Colonic mucosa (tissue), 4 donors: Measurements from ENCODE around the gene LRATD1. TPM values are rescaled to one million over a fixed set of nuclear protein-coding genes. Genes with fewer than 3 reads are reported as not detected.

Source experiments
- DNase-seq: peaks from one replicate; pipeline ENCODE4 v3.0.0-alpha.2; 2020
- H3K27ac ChIP-seq: fragments of 200-600 bp; one replicate; pipeline ENCODE4 v1.8.0; 2021
- H3K27me3 ChIP-seq: fragments of 200-600 bp; one replicate; pipeline ENCODE4 v1.8.0; 2021
- H3K36me3 ChIP-seq: fragments of 200-600 bp; one replicate; pipeline ENCODE4 v1.8.0; 2021
- H3K4me1 ChIP-seq: fragments of 200-600 bp; one replicate; pipeline ENCODE4 v1.8.0; 2021; ENCODE audit warnings: mild to moderate bottlenecking
- H3K4me3 ChIP-seq: fragments of 200-600 bp; one replicate; pipeline ENCODE4 v1.8.0; 2021
- H3K9ac ChIP-seq, 2 donors: one replicate each; pipeline ENCODE4 v1.7.0; 2013; ENCODE audit warnings: control low read depth in 2 of 2, low read depth in 2 of 2, low read length in 2 of 2
- H3K9me3 ChIP-seq: fragments of 200-600 bp; one replicate; pipeline ENCODE4 v1.8.0; 2021
- CTCF ChIP-seq: fragments of 200-600 bp; IDR thresholded peaks from one replicate; pipeline ENCODE4 v1.8.0; 2022; ENCODE audit warnings: antibody characterized with exemption, mild to moderate bottlenecking
- intact Hi-C: fragments of 100-400 bp; cut with DNase I; formaldehyde crosslinking; loops from one replicate; pipeline ENCODE4 v1.14.1; 2022
- total RNA-seq, 2 donors: library from RNA; stranded (reverse); fragmentation: NEBNext Ultra II Directional in 1 of 2; extraction: Animal tissue kit (Norgen Biotek cat#: 25700) in 1 of 2; gene quantifications; one replicate each; pipeline ENCODE4 v1.2.1, GENCODE V29; 2021
- donor health status: healthy.
- donor health status: DM: no; HTN: no; CAD: no.
- donor health status: DM: no; HTN: no; CAD: no.

Gene LRATD1
- total RNA-seq = 100 to 1,000 TPM; 200 to 227 TPM

- peak; percentile 97 for DNase-seq
- peak within 1 kb of the TSS; percentile 78 for H3K27ac ChIP-seq
- H3K4me1 ChIP-seq = no peaks in the 10 kb centered on the region
- no peaks in the 10 kb centered on the region for H3K9me3 ChIP-seq
- no peaks in the 10 kb centered on the region for H3K36me3 ChIP-seq
- no peaks in the 10 kb centered on the region for H3K27me3 ChIP-seq
- H3K9ac ChIP-seq = peak within 1 kb of the TSS; percentile 83 to 99
- peak within 1 kb of the TSS; percentile 70 for H3K4me3 ChIP-seq
- intact Hi-C loops = loop anchor here (5.0 kb wide), 1 partner anchor 75 kb away; no protein-coding TSS in a partner anchor
- no peak for TF ChIP-seq CTCF
Measured at GRCh38 chr2:14632133-14632936, at the start of gene LRATD1. TSS of gene LRATD1 (plus strand) at chr2:14632717. CDS start at chr2:14633980, 1,263 bp downstream.

- no peak overlapping the region for H3K4me3 ChIP-seq
- intact Hi-C loops = no loop called here
- no peaks in the 10 kb centered on the region for H3K27me3 ChIP-seq
- no peak overlapping the region for H3K27ac ChIP-seq
- H3K9ac ChIP-seq = no peak overlapping the region
- H3K36me3 ChIP-seq = no peaks in the 10 kb centered on the region
- TF ChIP-seq CTCF = no peak
- no peaks in the 10 kb centered on the region for H3K9me3 ChIP-seq
- DNase-seq = no peak
- no peaks in the 10 kb centered on the region for H3K4me1 ChIP-seq
Measured at GRCh38 chr2:14583059-14583458, 49.5 kb upstream of the LRATD1 start.

GRCh38 chr2:14583802-14584201 is 48.7 kb upstream of the LRATD1 start:
- no peak for TF ChIP-seq CTCF
- H3K36me3 ChIP-seq = no peaks in the 10 kb centered on the region
- DNase-seq = no peak
- H3K4me1 ChIP-seq = no peaks in the 10 kb centered on the region
- H3K9ac ChIP-seq = no peak overlapping the region
- intact Hi-C loops = no loop called here
- H3K27ac ChIP-seq = no peak overlapping the region
- no peaks in the 10 kb centered on the region for H3K9me3 ChIP-seq
- no peak overlapping the region for H3K4me3 ChIP-seq
- no peaks in the 10 kb centered on the region for H3K27me3 ChIP-seq

- Histone ChIP-seq H3K9ac (no peak overlapping the region), H3K27me3 (no peaks in the 10 kb centered on the region), H3K9me3 (no peaks in the 10 kb centered on the region), H3K27ac (no peak overlapping the region), H3K4me1 (no peaks in the 10 kb centered on the region), H3K36me3 (no peaks in the 10 kb centered on the region), H3K4me3 (no peak overlapping the region)
- no peak for TF ChIP-seq CTCF
- DNase-seq = no peak
- intact Hi-C loops = no loop called here
Measured at GRCh38 chr2:14587119-14587518, 45.4 kb upstream of the LRATD1 start.

GRCh38 chr2:14601156-14601770 is 31.3 kb upstream of the LRATD1 start:
- H3K9ac ChIP-seq = no peak overlapping the region
- no peak overlapping the region for H3K27ac ChIP-seq
- no peaks in the 10 kb centered on the region for H3K27me3 ChIP-seq
- no peaks in the 10 kb centered on the region for H3K9me3 ChIP-seq
- DNase-seq = no peak
- intact Hi-C loops = no loop called here
- no peak overlapping the region for H3K4me3 ChIP-seq
- no peaks in the 10 kb centered on the region for H3K4me1 ChIP-seq
- no peak for TF ChIP-seq CTCF
- H3K36me3 ChIP-seq = no peaks in the 10 kb centered on the region
